Kidney epithelial cell (primary cell): Measurements from ENCODE around the gene SH3YL1. TPM values are rescaled to one million over a fixed set of nuclear protein-coding genes. Genes with fewer than 3 reads are reported as not detected.

Source experiments
- DNase-seq: peaks from one replicate; pipeline ENCODE4 v3.0.0-alpha.2; 2010; ENCODE audit warnings: low read depth
- H3K27me3 ChIP-seq: 2 replicates; pipeline ENCODE4 v1.6.0; 2011; ENCODE audit warnings: low read length; ENCODE audit not compliant: control insufficient read depth, insufficient read depth
- H3K36me3 ChIP-seq: 2 replicates; pipeline ENCODE4 v1.5.1; 2011; ENCODE audit warnings: low read length; ENCODE audit not compliant: control insufficient read depth, insufficient read depth
- H3K4me3 ChIP-seq: 2 replicates; pipeline ENCODE4 v1.5.1; 2011; ENCODE audit warnings: low read depth, mild to moderate bottlenecking, control low read depth, low read length
- total RNA-seq: library from RNA; depleted of rRNA; stranded (reverse); fragments of >200 nt; gene quantifications from 2 replicates; pipeline ENCODE4 v1.2.3, GENCODE V29; 2015
- TF ChIP-seq, protein P1 (sequence below): IDR thresholded peaks from 2 replicates; pipeline ENCODE4 v1.5.1; 2011; ENCODE audit warnings: mild to moderate bottlenecking, moderate library complexity, low read length, control low read depth, inconsistent platforms; ENCODE audit not compliant: insufficient read depth, poor library complexity, severe bottlenecking

Gene SH3YL1
- total RNA-seq, 1 donor from 2014 or later: 50.2 TPM

DNA sequence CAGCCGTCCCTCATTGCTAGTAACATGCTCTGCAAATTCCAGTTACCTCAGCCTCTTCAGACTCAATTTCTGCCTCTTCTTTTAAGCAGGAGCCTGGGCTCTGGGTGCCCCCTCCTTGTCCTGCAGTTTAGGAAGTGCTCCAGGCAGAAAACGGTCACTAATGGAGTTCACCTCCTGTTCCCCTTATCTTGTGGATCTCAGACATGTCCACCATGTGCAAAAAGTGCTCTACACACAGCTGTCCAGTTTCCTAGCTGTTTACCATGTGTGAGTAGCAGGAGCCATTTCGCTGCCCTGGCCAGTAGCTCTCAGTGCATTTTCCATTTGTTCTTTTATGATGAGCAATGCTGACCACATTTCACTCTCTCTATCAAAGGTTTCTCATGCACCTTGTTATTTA lies 4.9 kb downstream of the SH3YL1 start:
- no peaks in the 10 kb centered on the region for H3K36me3 ChIP-seq
- DNase-seq: no peak
- no peaks in the 10 kb centered on the region for H3K27me3 ChIP-seq
- H3K4me3 ChIP-seq: no peak overlapping the region
- TF ChIP-seq, protein P1, sequence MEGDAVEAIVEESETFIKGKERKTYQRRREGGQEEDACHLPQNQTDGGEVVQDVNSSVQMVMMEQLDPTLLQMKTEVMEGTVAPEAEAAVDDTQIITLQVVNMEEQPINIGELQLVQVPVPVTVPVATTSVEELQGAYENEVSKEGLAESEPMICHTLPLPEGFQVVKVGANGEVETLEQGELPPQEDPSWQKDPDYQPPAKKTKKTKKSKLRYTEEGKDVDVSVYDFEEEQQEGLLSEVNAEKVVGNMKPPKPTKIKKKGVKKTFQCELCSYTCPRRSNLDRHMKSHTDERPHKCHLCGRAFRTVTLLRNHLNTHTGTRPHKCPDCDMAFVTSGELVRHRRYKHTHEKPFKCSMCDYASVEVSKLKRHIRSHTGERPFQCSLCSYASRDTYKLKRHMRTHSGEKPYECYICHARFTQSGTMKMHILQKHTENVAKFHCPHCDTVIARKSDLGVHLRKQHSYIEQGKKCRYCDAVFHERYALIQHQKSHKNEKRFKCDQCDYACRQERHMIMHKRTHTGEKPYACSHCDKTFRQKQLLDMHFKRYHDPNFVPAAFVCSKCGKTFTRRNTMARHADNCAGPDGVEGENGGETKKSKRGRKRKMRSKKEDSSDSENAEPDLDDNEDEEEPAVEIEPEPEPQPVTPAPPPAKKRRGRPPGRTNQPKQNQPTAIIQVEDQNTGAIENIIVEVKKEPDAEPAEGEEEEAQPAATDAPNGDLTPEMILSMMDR: no peak

DNA sequence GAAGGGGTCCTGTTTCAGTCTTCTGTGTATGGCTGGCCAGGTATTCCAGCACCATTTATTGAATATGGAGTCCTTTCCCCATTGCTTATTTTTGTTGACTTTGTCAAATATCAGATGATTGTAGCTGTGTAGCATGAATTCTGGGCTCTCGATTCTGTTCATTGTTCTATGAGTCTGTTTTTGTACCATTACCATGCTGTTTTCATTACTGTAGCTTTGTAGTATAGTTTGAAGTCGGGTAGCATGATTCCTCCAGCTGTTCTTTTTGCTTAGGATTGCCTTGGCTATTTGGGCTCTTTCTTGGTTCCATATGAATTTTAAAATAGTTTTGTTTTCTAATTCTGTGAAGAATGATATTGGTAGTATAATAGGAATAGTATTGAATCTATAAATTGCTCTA lies 6.0 kb downstream of the SH3YL1 start:
- DNase-seq: no peak
- no peak overlapping the region for H3K4me3 ChIP-seq
- TF ChIP-seq, protein P1: no peak

DNA sequence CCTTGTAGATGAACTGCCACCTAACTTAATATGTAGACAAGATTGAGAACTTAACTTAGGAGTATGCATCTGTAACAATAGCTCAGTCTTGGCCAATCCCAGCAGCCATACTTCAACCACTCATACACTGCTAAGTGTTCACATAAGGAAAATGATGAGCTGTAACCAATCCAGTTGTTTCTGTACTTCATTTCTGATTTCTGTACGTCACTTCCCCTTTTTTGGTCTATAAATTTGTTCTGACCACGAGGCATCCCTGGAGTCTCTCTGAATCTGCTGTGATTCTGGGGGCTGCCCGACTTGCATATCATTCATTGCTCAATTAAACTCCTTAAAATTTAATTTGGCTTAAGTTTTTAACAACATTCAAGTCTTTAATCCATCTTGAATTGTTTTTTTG lies 6.4 kb downstream of the SH3YL1 start:
- Histone ChIP-seq H3K4me3 (no peak overlapping the region), H3K27me3 (no peaks in the 10 kb centered on the region), H3K36me3 (no peaks in the 10 kb centered on the region)
- TF ChIP-seq, protein P1: no peak
- no peak for DNase-seq

More for the DNA sequence above, 6.0 kb downstream of the SH3YL1 start:
- Histone ChIP-seq H3K36me3 (no peaks in the 10 kb centered on the region), H3K27me3 (no peaks in the 10 kb centered on the region)

DNA sequence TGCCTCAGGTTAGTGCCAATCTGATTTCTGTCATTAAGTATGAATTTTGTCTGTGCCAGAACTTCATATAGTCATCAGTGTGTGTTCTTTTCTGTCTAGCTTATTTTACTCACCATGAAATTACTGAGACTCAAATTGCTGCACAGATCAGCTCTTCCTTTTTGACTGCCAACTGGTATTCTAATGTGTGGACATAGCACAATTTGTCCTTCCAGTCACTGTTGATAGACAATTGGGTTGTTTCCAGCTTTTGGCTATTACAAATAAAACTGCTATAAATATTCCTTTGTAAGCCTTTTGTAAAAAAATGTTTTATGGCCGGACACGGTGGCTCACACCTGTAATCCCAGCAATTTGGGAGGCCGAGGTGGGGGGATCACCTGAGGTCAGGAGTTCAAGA lies 7.7 kb downstream of the SH3YL1 start:
- TF ChIP-seq, protein P1: no peak
- H3K27me3 ChIP-seq: no peaks in the 10 kb centered on the region

DNA sequence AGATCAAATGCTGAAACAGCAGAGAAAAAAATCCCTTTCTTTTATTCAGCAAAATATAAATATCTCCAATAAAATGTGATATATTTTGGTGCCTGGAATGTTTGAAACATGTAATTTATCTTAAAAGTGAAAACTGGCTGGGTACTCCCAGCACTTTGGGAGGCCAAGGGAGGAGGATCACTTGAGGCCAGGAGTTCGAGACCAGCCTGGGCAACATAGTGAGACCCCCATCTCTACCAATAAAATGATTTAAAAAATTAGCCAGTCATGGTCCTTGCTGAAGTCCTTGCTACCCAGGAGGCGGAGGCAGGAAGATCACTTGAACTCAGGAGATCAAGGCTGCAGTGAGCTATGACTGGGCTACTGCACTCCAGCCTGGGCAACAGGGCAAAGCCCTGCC lies 8.6 kb downstream of the SH3YL1 start:
- no peak overlapping the region for H3K4me3 ChIP-seq
- no peaks in the 10 kb centered on the region for H3K36me3 ChIP-seq
- TF ChIP-seq, protein P1: no peak
- H3K27me3 ChIP-seq: no peaks in the 10 kb centered on the region
- DNase-seq: no peak

More for the DNA sequence above, 7.7 kb downstream of the SH3YL1 start:
- DNase-seq: no peak
- Histone ChIP-seq H3K36me3 (no peaks in the 10 kb centered on the region), H3K4me3 (no peak overlapping the region)

DNA sequence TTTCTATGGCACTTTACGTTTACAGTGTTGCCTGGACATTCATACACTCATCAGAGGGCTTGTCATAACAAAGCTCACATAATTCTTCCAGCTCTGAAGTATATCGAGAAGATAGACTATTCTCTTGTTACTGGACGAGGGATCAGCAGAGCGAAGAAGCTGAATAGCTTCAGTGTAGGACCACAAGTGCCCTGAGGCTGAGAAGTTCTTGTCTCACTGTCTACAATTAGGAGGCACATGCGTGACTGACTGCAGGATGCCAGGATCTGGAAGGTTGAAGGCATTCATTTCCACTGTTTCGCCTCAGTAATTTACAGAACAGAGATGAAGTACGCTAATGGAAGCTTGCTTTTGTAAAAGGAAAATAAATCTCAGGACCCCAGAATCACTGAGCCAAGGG lies 9.6 kb downstream of the SH3YL1 start:
- TF ChIP-seq, protein P1: no peak
- Histone ChIP-seq H3K4me3 (no peak overlapping the region), H3K36me3 (no peaks in the 10 kb centered on the region), H3K27me3 (no peaks in the 10 kb centered on the region)
- DNase-seq: peak; percentile 12
